K562 (cell line): ENCODE data around the gene SHH. TPM values are rescaled to one million over a fixed set of nuclear protein-coding genes. Genes with fewer than 3 reads are reported as not detected.

Experiments used
- ATAC-seq: fragments of 200-7000 bp; cut with Tn5 transposase; 3 replicates; pipeline ENCODE4 v1.9.1; 2020; ENCODE audit warnings: moderate library complexity
- BruUV-seq: library from RNA; stranded (reverse); fragments of 400-500 nt; replicated peaks from 2 replicates; lab custom pipeline; 2021; lab: Mats Ljungman, UMichigan
- CTCF ChIA-PET: fragments of 300-600 bp; formaldehyde crosslinking; extraction: SDS; loops from one replicate; lab custom pipeline; 2021; ENCODE audit warnings: low intra/inter-chr PET ratio; lab: Yijun Ruan, JAX
- POLR2A ChIA-PET: fragments of 300-600, 350-650 bp; sonication (Branson Sonifier 250); formaldehyde crosslinking; extraction: SDS; loops from one replicate; lab custom pipeline; 2021; ENCODE audit warnings: antibody characterized with exemption, inconsistent platforms; lab: Yijun Ruan, JAX
- DNase-seq, 4 experiments: peaks; one replicate each; pipeline versions ENCODE4 v3.0.0 to v3.0.0-alpha.2; 2011 to 2018; ENCODE audit warnings: low spot score in 3 of 4, mixed read lengths in 3 of 4; ENCODE audit errors: extremely low read depth in 1 of 4
- FAIRE-seq: peaks from 2 replicates; lab custom pipeline; 2011; peaks lifted over from hg19 to GRCh38; lab: Jason Lieb, UNC
- H2AFZ ChIP-seq: 2 replicates; pipeline ENCODE4 v1.6.0; 2011; ENCODE audit warnings: low read depth, low read length, control low read depth, inconsistent platforms
- H3K27ac ChIP-seq: fragments of 200-600 bp; 3 replicates; pipeline ENCODE4 v1.8.0; 2011; ENCODE audit warnings: low read depth, mild to moderate bottlenecking, control low read depth, inconsistent platforms, low read length, moderate library complexity, mixed read lengths; ENCODE audit errors: extremely low read depth
- H3K27me3 ChIP-seq, 2 experiments: fragments of 300-600 bp in 1 of 2; 2 replicates in 1 of 2; 3 replicates in 1 of 2; pipeline versions ENCODE4 v1.6.0 to v1.8.0; 2011; ENCODE audit warnings: inconsistent platforms in 2 of 2, low read length in 2 of 2, mild to moderate bottlenecking in 1 of 2, mixed read lengths in 1 of 2, moderate library complexity in 1 of 2; ENCODE audit not compliant: control insufficient read depth in 2 of 2, insufficient read depth in 2 of 2
- H3K36me3 ChIP-seq: fragments of 300-600 bp; 3 replicates; pipeline ENCODE4 v1.8.0; 2011; ENCODE audit warnings: mild to moderate bottlenecking, low read length, inconsistent platforms; ENCODE audit not compliant: control insufficient read depth, insufficient read depth
- H3K4me1 ChIP-seq, 2 experiments: fragments of 200-600 bp in 1 of 2; replicated peaks in 1 of 2; 2 replicates in 1 of 2; 3 replicates in 1 of 2; pipeline versions ENCODE4 v1.5.1 to v1.8.0; 2011; ENCODE audit warnings: inconsistent platforms in 2 of 2, low read length in 2 of 2, mild to moderate bottlenecking in 1 of 2, mixed read lengths in 1 of 2, moderate library complexity in 1 of 2; ENCODE audit not compliant: control insufficient read depth in 2 of 2, insufficient read depth in 2 of 2
- H3K4me2 ChIP-seq: 2 replicates; pipeline ENCODE4 v1.6.1; 2011; ENCODE audit warnings: low read length, control low read depth, inconsistent platforms, mixed read lengths; ENCODE audit not compliant: insufficient read depth
- H3K4me3 ChIP-seq: fragments of 200-600 bp; sonication (generic), shearing (Covaris generic); 2 replicates; pipeline ENCODE4 v1.5.1; 2016; ENCODE audit warnings: control low read depth, inconsistent platforms
- H3K79me2 ChIP-seq: fragments of 200-600 bp; 3 replicates; pipeline ENCODE4 v1.8.0; 2011; ENCODE audit warnings: low read length, inconsistent platforms; ENCODE audit not compliant: control insufficient read depth, insufficient read depth
- H3K9ac ChIP-seq, 2 experiments: 2 replicates each; pipeline versions ENCODE4 v1.6.0 to v1.6.1; 2011; ENCODE audit warnings: low read depth in 2 of 2, low read length in 2 of 2, control low read depth in 1 of 2, inconsistent platforms in 1 of 2, mild to moderate bottlenecking in 1 of 2, mixed read lengths in 1 of 2; ENCODE audit not compliant: insufficient read depth in 1 of 2
- H3K9me1 ChIP-seq: one replicate; pipeline ENCODE4 v1.6.0; 2011; ENCODE audit warnings: inconsistent platforms, mild to moderate bottlenecking, low read length, moderate library complexity; ENCODE audit not compliant: control insufficient read depth, insufficient read depth
- H3K9me3 ChIP-seq: replicated peaks from 2 replicates; pipeline ENCODE4 v1.5.1; 2011; ENCODE audit warnings: low read depth, low read length, inconsistent platforms; ENCODE audit not compliant: control insufficient read depth, insufficient read depth
- H4K20me1 ChIP-seq: replicated peaks from 2 replicates; pipeline ENCODE4 v1.6.1; 2011; ENCODE audit warnings: low read length, inconsistent platforms, mixed read lengths; ENCODE audit not compliant: control insufficient read depth, insufficient read depth
- PKNOX1 ChIP-seq: fragments of 450-650 bp; IDR thresholded peaks from 2 replicates; pipeline ENCODE4 v1.6.1; 2016
- POLR2G ChIP-seq: fragments of 200-400 bp; formaldehyde crosslinking; IDR thresholded peaks from 2 replicates; pipeline ENCODE4 v1.6.1; 2017; ENCODE audit warnings: low read depth, mild to moderate bottlenecking, antibody characterized with exemption, low read length, moderate library complexity
- WGBS: fragments of 100-300 bp; shearing (Covaris generic); methylation state at CpG from one replicate; pipeline ENCODE4 v1.1.6; 2016; ENCODE audit warnings: low coverage, mixed read lengths; ENCODE audit not compliant: insufficient coverage; ENCODE audit errors: missing lambda C conversion rate; 5-methylcytosine and 5-hydroxymethylcytosine counted together
- in situ Hi-C: fragments of 300-500 bp; cut with MboI; formaldehyde crosslinking; loops from 4 replicates; pipeline ENCODE4 v1.15.0; 2018; ENCODE audit warnings: inconsistent platforms, mixed read lengths
- intact Hi-C: fragments of 100-400 bp; cut with micrococcal nuclease; formaldehyde crosslinking; loops from 2 replicates; pipeline ENCODE4 v1.14.2; 2022
- polyA plus RNA-seq, 8 experiments: library from polyadenylated mRNA; depleted of rRNA in 4 of 8; stranded (reverse) in 5 of 8; unstranded in 3 of 8; fragments of >200 nt; fragmentation: Nextera tagmentation in 2 of 8; fragmentation: Illumina TruSeq in 1 of 8; extraction: Ambion mirVana in 2 of 8; extraction: Trizol in 1 of 8; gene quantifications; 2 replicates each; pipeline versions ENCODE4 v1.2.1 to v1.2.3, GENCODE V29; 2011 to 2014; ENCODE audit warnings: inconsistent platforms in 1 of 8, missing spikeins in 1 of 8
- total RNA-seq, 7 experiments: library from RNA; depleted of rRNA in 6 of 7; stranded (reverse); fragments of >200 nt in 6 of 7; fragmentation: Illumina TruSeq in 2 of 7; extraction: Trizol in 2 of 7; gene quantifications; 2 replicates each; pipeline versions ENCODE4 v1.2.1 to v1.2.3, GENCODE V29; 2011 to 2021; ENCODE audit warnings: low replicate concordance in 1 of 7
- TF ChIP-seq, protein P1 (sequence below): sonication (generic); formaldehyde crosslinking; IDR thresholded peaks from 2 replicates; pipeline ENCODE4 v1.8.0; 2022; ENCODE audit warnings: missing genetic modification reagents, mild to moderate bottlenecking, borderline replicate concordance

SHH gene
- total and polyA plus RNA-seq, 9 of the 15 experiments (the other 6 are each of a cell fraction or from before 2014, with no cell fraction given): 0.09 TPM; not detected in 8

DNA sequence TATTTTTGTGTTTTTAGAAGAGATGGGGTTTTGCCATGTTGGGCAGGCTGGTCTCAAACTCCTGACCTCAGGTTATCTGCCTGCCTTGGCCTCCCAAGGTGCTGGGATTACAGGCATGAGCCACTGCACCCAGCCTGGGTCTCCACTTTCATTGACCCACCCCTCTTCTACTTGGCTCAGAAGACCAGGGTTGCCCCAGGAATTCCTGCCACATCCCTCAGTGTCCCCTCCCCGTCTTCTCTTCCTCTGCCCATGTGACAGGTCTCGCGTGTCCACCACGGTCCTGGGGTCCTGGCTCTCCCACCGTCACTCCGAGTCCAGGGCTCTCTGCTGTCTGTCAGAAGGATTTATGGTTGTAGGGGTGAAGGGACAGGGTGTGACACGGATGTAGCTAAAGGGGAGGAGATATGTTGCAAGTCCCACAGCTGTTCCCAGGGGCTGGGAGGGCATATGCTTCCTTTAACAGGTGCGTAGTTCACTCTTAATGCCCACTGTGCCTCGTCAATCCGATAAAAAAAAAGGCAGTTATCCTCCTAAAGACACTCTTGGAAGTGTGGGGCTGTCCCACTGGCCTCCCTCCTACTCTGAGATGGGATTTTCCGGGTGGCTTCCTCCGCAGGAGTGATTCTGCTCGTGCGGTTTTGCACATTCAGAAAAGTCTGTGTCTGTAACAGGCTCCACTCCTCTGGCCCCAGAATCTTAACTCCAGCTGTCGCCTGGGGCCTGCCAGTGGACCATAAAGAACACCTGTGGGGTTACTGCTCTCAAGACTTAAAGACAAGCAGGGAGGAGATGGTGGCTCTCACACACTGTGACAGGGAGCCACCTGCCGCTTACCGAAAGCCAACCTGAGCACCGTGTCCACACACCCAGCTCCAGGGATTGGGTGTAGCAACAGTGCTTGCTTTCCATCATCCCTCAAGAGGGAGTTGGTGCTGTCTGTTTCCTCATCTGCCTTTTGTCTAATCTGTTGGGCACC is 36.7 kb upstream of the SHH start:
- no peak for FAIRE-seq
- H2AFZ ChIP-seq: no peak overlapping the region
- POLR2A ChIA-PET: interaction anchor here (0.5 to 0.7 kb wide), 4 partner anchors 12 to 196 kb away, joined by 3 to 4 read pairs (median 3); no protein-coding TSS in a partner anchor
- H3K36me3 ChIP-seq: no peaks in the 10 kb centered on the region
- CTCF ChIA-PET: no interaction called here
- intact Hi-C loops: no loop called here
- no peaks in the 10 kb centered on the region for H3K9me1 ChIP-seq
- H4K20me1 ChIP-seq: peaks cover 22% of the 10 kb centered on the region; the same call in 1 of the 2 replicates
- H3K9ac ChIP-seq: no peak overlapping the region
- no peak for ATAC-seq
- TF ChIP-seq PKNOX1 (peak; percentile 33; the same call in 1 of the 2 replicates), POLR2G (no peak)
- TF ChIP-seq, protein P1, sequence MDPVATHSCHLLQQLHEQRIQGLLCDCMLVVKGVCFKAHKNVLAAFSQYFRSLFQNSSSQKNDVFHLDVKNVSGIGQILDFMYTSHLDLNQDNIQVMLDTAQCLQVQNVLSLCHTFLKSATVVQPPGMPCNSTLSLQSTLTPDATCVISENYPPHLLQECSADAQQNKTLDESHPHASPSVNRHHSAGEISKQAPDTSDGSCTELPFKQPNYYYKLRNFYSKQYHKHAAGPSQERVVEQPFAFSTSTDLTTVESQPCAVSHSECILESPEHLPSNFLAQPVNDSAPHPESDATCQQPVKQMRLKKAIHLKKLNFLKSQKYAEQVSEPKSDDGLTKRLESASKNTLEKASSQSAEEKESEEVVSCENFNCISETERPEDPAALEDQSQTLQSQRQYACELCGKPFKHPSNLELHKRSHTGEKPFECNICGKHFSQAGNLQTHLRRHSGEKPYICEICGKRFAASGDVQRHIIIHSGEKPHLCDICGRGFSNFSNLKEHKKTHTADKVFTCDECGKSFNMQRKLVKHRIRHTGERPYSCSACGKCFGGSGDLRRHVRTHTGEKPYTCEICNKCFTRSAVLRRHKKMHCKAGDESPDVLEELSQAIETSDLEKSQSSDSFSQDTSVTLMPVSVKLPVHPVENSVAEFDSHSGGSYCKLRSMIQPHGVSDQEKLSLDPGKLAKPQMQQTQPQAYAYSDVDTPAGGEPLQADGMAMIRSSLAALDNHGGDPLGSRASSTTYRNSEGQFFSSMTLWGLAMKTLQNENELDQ (CRISPR knock-in tag): no peak
- no peaks in the 10 kb centered on the region for H3K79me2 ChIP-seq
- H3K27ac ChIP-seq: no peak overlapping the region
- no TSS peak for BruUV-seq
- no peaks in the 10 kb centered on the region for H3K9me3 ChIP-seq
- peaks cover 52 to 82% of the 10 kb centered on the region in 2 experiments for H3K27me3 ChIP-seq
- no peak for DNase-seq
- H3K4me1 ChIP-seq: no peaks in the 10 kb centered on the region
- in situ Hi-C loops: no loop called here
- no peak overlapping the region for H3K4me3 ChIP-seq
- WGBS: under 1% methylated on average over 18 of the region's 18 CpGs
- H3K4me2 ChIP-seq: no peak overlapping the region
